Mesodermal cell (in vitro differentiated cells): ENCODE measurements around the gene DENND5A.

Source experiments
- H3K27ac ChIP-seq: 2 replicates; pipeline ENCODE4 v1.7.0; 2013; ENCODE audit warnings: mild to moderate bottlenecking, low read depth, low read length, moderate library complexity; ENCODE audit not compliant: severe bottlenecking
- H3K36me3 ChIP-seq: 2 replicates; pipeline ENCODE4 v1.7.1; 2013; ENCODE audit warnings: mild to moderate bottlenecking, low read length, moderate library complexity; ENCODE audit not compliant: control insufficient read depth, insufficient read depth
- H3K4me1 ChIP-seq: one replicate; pipeline ENCODE4 v1.7.1; 2013; ENCODE audit warnings: mild to moderate bottlenecking, low read length; ENCODE audit not compliant: insufficient read depth, control insufficient read depth, poor library complexity, severe bottlenecking
- H3K4me3 ChIP-seq: 2 replicates; pipeline ENCODE4 v1.7.0; 2013; ENCODE audit warnings: low read length, control low read depth, mild to moderate bottlenecking; ENCODE audit not compliant: insufficient read depth, poor library complexity, severe bottlenecking; ENCODE audit errors: extremely low read depth
- H3K9me3 ChIP-seq: 2 replicates; pipeline ENCODE4 v1.7.1; 2013; ENCODE audit warnings: mild to moderate bottlenecking, low read length, moderate library complexity; ENCODE audit not compliant: control insufficient read depth
- WGBS, 2 experiments: methylation state at CpG; one replicate each; pipeline ENCODE4 v1.1.5; 2013; ENCODE audit warnings: missing lambda C conversion rate in 2 of 2; ENCODE audit not compliant: insufficient coverage in 2 of 2; 5-methylcytosine and 5-hydroxymethylcytosine counted together

Gene DENND5A

GRCh38 chr11:9151631-9152030 lies 113.5 kb downstream of the DENND5A start:
- Histone ChIP-seq H3K4me1 (peaks cover 8% of the 10 kb centered on the region), H3K4me3 (no peak overlapping the region), H3K27ac (no peak overlapping the region), H3K9me3 (no peaks in the 10 kb centered on the region), H3K36me3 (peaks cover 90% of the 10 kb centered on the region)
- 60% methylated on average over 1 of the region's 2 CpGs for WGBS, 2 experiments

GRCh38 chr11:9150926-9151325 lies 114.2 kb downstream of the DENND5A start:
- no CpG with 5 or more reads among the region's 1 CpG for WGBS, 2 experiments
- peaks cover 94% of the 10 kb centered on the region for H3K36me3 ChIP-seq
- H3K27ac ChIP-seq: no peak overlapping the region
- H3K4me1 ChIP-seq: peaks cover 8% of the 10 kb centered on the region
- H3K4me3 ChIP-seq: no peak overlapping the region
- H3K9me3 ChIP-seq: no peaks in the 10 kb centered on the region

- WGBS, 2 experiments: 100% methylated on average over 1 of the region's 2 CpGs; no CpG with 5 or more reads in 1 of the 2 experiments
- peaks cover 8% of the 10 kb centered on the region for H3K4me1 ChIP-seq
- H3K9me3 ChIP-seq: no peaks in the 10 kb centered on the region
- no peak overlapping the region for H3K4me3 ChIP-seq
- H3K27ac ChIP-seq: no peak overlapping the region
- H3K36me3 ChIP-seq: peaks cover 94% of the 10 kb centered on the region
Observed at GRCh38 chr11:9150501-9150900, 114.6 kb downstream of the DENND5A start.

GRCh38 chr11:9148727-9149126 lies 116.4 kb downstream of the DENND5A start:
- WGBS, 2 experiments: 94 to 100% methylated on average over 2 of the region's 2 CpGs
- Histone ChIP-seq H3K4me1 (peaks cover 8% of the 10 kb centered on the region), H3K9me3 (no peaks in the 10 kb centered on the region), H3K27ac (no peak overlapping the region), H3K4me3 (no peak overlapping the region), H3K36me3 (peaks cover 97% of the 10 kb centered on the region)

GRCh38 chr11:9148035-9148434 lies 117.1 kb downstream of the DENND5A start:
- peaks cover 99% of the 10 kb centered on the region for H3K36me3 ChIP-seq
- WGBS, 2 experiments: 94 to 100% methylated on average over 1 to 2 of the region's 2 CpGs

GRCh38 chr11:9146477-9146876 lies 118.7 kb downstream of the DENND5A start:
- 86% methylated on average over 1 of the region's 2 CpGs; no CpG with 5 or more reads in 1 of the 2 experiments for WGBS, 2 experiments
- Histone ChIP-seq H3K9me3 (no peaks in the 10 kb centered on the region), H3K4me3 (no peak overlapping the region), H3K4me1 (peaks cover 8% of the 10 kb centered on the region), H3K36me3 (peaks cover 100% of the 10 kb centered on the region), H3K27ac (no peak overlapping the region)

More at GRCh38 chr11:9148035-9148434, 117.1 kb downstream of the DENND5A start:
- peaks cover 8% of the 10 kb centered on the region for H3K4me1 ChIP-seq
- H3K27ac ChIP-seq: no peak overlapping the region
- H3K9me3 ChIP-seq: no peaks in the 10 kb centered on the region
- no peak overlapping the region for H3K4me3 ChIP-seq

- peaks cover 100% of the 10 kb centered on the region for H3K36me3 ChIP-seq
Observed at GRCh38 chr11:9145283-9145682, 119.9 kb downstream of the DENND5A start.

GRCh38 chr11:9144828-9145227 lies 120.3 kb downstream of the DENND5A start:
- Histone ChIP-seq H3K4me1 (peaks cover under 1% of the 10 kb centered on the region), H3K27ac (no peak overlapping the region), H3K4me3 (no peak overlapping the region), H3K36me3 (peaks cover 99% of the 10 kb centered on the region), H3K9me3 (no peaks in the 10 kb centered on the region)
- 75 to 100% methylated on average over 1 of the region's 2 CpGs for WGBS, 2 experiments

More at GRCh38 chr11:9145283-9145682, 119.9 kb downstream of the DENND5A start:
- Histone ChIP-seq H3K9me3 (no peaks in the 10 kb centered on the region), H3K27ac (no peak overlapping the region), H3K4me1 (peaks cover 4% of the 10 kb centered on the region), H3K4me3 (no peak overlapping the region)
- WGBS, 2 experiments: 100% methylated on average over 2 of the region's 2 CpGs

GRCh38 chr11:9143721-9144120 lies 121.4 kb downstream of the DENND5A start:
- peaks cover 98% of the 10 kb centered on the region for H3K36me3 ChIP-seq
- WGBS, 2 experiments: 100% methylated on average over 1 of the region's 1 CpG

GRCh38 chr11:9142732-9143131 lies 122.4 kb downstream of the DENND5A start:
- 98 to 100% methylated on average over 4 to 7 of the region's 7 CpGs for WGBS, 2 experiments
- Histone ChIP-seq H3K9me3 (no peaks in the 10 kb centered on the region), H3K4me1 (peaks cover 15% of the 10 kb centered on the region), H3K27ac (no peak overlapping the region), H3K36me3 (peaks cover 94% of the 10 kb centered on the region), H3K4me3 (no peak overlapping the region)

More at GRCh38 chr11:9143721-9144120, 121.4 kb downstream of the DENND5A start:
- Histone ChIP-seq H3K27ac (no peak overlapping the region), H3K4me1 (peaks cover 11% of the 10 kb centered on the region), H3K9me3 (no peaks in the 10 kb centered on the region), H3K4me3 (no peak overlapping the region)

GRCh38 chr11:9141186-9141585 lies 124.0 kb downstream of the DENND5A start:
- H3K9me3 ChIP-seq: no peaks in the 10 kb centered on the region
- no peak overlapping the region for H3K4me3 ChIP-seq
- peaks cover 15% of the 10 kb centered on the region for H3K4me1 ChIP-seq
- no peak overlapping the region for H3K27ac ChIP-seq
- peaks cover 93% of the 10 kb centered on the region for H3K36me3 ChIP-seq
- WGBS, 2 experiments: 90 to 98% methylated on average over 4 of the region's 7 CpGs
